Right atrium auricular region (tissue), 2 donors: ENCODE data around the gene ELOVL5. TPM values are rescaled to one million over a fixed set of nuclear protein-coding genes. Genes with fewer than 3 reads are reported as not detected.

ENCODE experiments used
- DNase-seq: peaks from one replicate; pipeline ENCODE4 v3.0.0-alpha.2; 2019; ENCODE audit warnings: low spot score
- H3K27ac ChIP-seq, 2 donors: fragments of 200-600 bp; sonication (generic); 1 replicate in 1 of 2; 2 replicates in 1 of 2; pipeline ENCODE4 v1.5.1; 2016 to 2019
- H3K27me3 ChIP-seq, 2 donors: fragments of 200-600 bp; sonication (generic); one replicate each; pipeline versions ENCODE4 v1.5.1 to v1.6.0; 2017 to 2019
- H3K36me3 ChIP-seq: fragments of 200-600 bp; sonication (generic); one replicate; pipeline ENCODE4 v1.5.1; 2016
- H3K4me1 ChIP-seq, 2 donors: fragments of 200-600 bp; sonication (generic); one replicate each; pipeline versions ENCODE4 v1.5.1 to v1.6.0; 2017 to 2019
- H3K4me3 ChIP-seq, 2 donors: fragments of 200-600 bp; sonication (generic); 1 replicate in 1 of 2; 2 replicates in 1 of 2; pipeline ENCODE4 v1.5.1; 2017 to 2019; ENCODE audit warnings: mild to moderate bottlenecking in 1 of 2, moderate library complexity in 1 of 2
- H3K9me3 ChIP-seq, 2 donors: fragments of 200-600 bp; sonication (generic); one replicate each; pipeline ENCODE4 v1.5.1; 2019
- total RNA-seq, 2 donors: library from RNA; depleted of rRNA; stranded (reverse); fragments of >200 nt; gene quantifications; one replicate each; pipeline ENCODE4 v1.1.0, GENCODE V29; 2016
- TF ChIP-seq, protein P1 (sequence below), 2 donors: fragments of 200-600 bp; sonication (generic); IDR thresholded peaks; one replicate each; pipeline ENCODE4 v1.5.1; 2019; ENCODE audit warnings: antibody characterized with exemption in 2 of 2

The ELOVL5 gene
- total RNA-seq, 2 donors from 2014 or later, result 31.2 to 34.9 TPM

GRCh38 chr6:53258774-53259155, 90.0 kb downstream of the ELOVL5 start:
- no peak overlapping the region for H3K27ac ChIP-seq
- no peaks in the 10 kb centered on the region for H3K27me3 ChIP-seq

GRCh38 chr6:53258076-53258773, 90.5 kb downstream of the ELOVL5 start:
- no peak for DNase-seq
- Histone ChIP-seq H3K27me3 (no peaks in the 10 kb centered on the region), H3K4me1 (peaks cover 0 to 10% of the 10 kb centered on the region in 2 donors), H3K27ac (peak overlapping the region in 1 of 2 donors; percentile 29), H3K9me3 (no peaks in the 10 kb centered on the region), H3K36me3 (peaks cover 19% of the 10 kb centered on the region), H3K4me3 (no peak overlapping the region)
- TF ChIP-seq, protein P1, sequence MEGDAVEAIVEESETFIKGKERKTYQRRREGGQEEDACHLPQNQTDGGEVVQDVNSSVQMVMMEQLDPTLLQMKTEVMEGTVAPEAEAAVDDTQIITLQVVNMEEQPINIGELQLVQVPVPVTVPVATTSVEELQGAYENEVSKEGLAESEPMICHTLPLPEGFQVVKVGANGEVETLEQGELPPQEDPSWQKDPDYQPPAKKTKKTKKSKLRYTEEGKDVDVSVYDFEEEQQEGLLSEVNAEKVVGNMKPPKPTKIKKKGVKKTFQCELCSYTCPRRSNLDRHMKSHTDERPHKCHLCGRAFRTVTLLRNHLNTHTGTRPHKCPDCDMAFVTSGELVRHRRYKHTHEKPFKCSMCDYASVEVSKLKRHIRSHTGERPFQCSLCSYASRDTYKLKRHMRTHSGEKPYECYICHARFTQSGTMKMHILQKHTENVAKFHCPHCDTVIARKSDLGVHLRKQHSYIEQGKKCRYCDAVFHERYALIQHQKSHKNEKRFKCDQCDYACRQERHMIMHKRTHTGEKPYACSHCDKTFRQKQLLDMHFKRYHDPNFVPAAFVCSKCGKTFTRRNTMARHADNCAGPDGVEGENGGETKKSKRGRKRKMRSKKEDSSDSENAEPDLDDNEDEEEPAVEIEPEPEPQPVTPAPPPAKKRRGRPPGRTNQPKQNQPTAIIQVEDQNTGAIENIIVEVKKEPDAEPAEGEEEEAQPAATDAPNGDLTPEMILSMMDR (IDR thresholded peaks at IDR 0.05), result no peak

More at GRCh38 chr6:53258774-53259155, 90.0 kb downstream of the ELOVL5 start:
- Histone ChIP-seq H3K9me3 (no peaks in the 10 kb centered on the region), H3K36me3 (peaks cover 19% of the 10 kb centered on the region), H3K4me3 (no peak overlapping the region), H3K4me1 (peaks cover 0 to 10% of the 10 kb centered on the region in 2 donors)
- TF ChIP-seq, protein P1 (IDR thresholded peaks at IDR 0.05), result no peak
- no peak for DNase-seq

DNA sequence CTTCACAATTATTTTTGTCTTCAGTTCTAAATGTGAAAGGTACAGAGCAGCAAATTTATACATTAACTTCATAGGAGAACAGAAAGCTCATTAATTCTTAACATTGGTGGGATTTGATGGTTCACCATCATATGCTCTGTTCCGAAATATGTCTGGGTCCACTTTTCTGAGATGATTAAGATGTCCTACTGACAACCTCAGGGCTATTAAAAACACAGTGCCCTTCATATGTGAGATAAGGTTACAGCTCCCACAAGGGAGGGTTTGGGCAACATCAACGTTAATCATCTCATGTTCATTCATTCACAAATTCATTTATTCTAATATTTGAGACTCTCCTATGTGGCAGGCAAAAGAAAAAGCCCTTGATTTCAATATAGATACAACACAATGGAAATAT, 91.2 kb downstream of the ELOVL5 start:
- H3K4me3 ChIP-seq, result no peak overlapping the region
- no peak for DNase-seq
- peaks cover 19% of the 10 kb centered on the region for H3K36me3 ChIP-seq
- H3K27me3 ChIP-seq, result no peaks in the 10 kb centered on the region
- H3K9me3 ChIP-seq, result no peaks in the 10 kb centered on the region
- H3K27ac ChIP-seq, result peak overlapping the region in 1 of 2 donors; percentile 29
- peaks cover 0 to 10% of the 10 kb centered on the region in 2 donors for H3K4me1 ChIP-seq
- TF ChIP-seq, protein P1 (IDR thresholded peaks at IDR 0.05), result no peak

DNA sequence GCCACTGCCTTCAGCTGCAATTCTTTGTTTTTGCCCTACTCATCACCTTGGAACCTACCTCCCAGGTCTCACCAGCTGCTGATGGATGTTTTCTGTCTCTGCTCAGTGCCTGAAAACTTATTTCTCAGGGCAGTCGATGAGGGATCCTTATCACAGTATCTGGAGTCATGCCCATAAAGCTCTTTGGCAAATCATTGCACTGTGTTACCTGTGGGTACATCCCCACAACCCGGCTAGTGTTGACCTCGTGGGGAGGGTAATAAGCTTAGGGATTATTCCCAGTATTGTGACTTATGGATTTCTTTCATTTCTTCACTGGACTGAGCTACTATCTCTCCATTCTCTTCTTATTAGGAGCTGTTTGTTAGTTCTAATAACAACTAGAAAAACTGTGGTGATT, 91.7 kb downstream of the ELOVL5 start:
- Histone ChIP-seq H3K9me3 (no peaks in the 10 kb centered on the region), H3K36me3 (peaks cover 16% of the 10 kb centered on the region), H3K27ac (no peak overlapping the region), H3K27me3 (no peaks in the 10 kb centered on the region), H3K4me1 (peaks cover 0 to 10% of the 10 kb centered on the region in 2 donors), H3K4me3 (no peak overlapping the region)
- DNase-seq, result no peak
- TF ChIP-seq, protein P1 (IDR thresholded peaks at IDR 0.05), result no peak

DNA sequence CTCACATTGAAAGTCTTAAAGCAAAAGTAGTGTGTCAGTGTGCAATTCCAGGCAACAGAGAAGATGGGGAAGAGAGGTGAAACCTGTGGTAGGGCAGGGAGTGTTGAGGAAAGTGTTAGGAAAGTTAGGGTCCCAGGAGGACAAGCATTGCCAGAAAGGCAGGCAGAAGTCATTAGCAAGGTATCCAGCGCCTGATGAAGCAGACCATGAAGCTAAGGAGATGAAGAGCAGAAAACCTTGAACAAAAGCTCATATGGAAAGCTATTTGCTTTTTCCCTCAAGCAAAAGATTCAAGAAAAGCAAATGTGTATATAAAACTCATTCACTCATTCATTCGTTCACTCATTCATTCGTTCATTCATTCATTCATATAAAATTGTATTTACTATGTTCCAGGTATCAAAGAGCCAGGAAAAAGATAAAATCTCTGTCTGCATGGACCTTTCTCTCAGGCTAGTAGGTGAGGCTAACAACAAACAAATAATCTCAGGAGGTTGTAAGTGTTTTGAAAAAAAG, 96.5 kb downstream of the ELOVL5 start:
- Histone ChIP-seq H3K27me3 (no peaks in the 10 kb centered on the region), H3K36me3 (no peaks in the 10 kb centered on the region), H3K27ac (no peak overlapping the region), H3K9me3 (no peaks in the 10 kb centered on the region), H3K4me3 (no peak overlapping the region), H3K4me1 (peaks cover 0 to 5% of the 10 kb centered on the region in 2 donors)
- TF ChIP-seq, protein P1 (IDR thresholded peaks at IDR 0.05), result no peak
- DNase-seq, result no peak
